ENCODE data around the gene PDE11A. TPM values are rescaled to one million over a fixed set of nuclear protein-coding genes. Genes with fewer than 3 reads are reported as not detected.

The PDE11A gene
- total and polyA plus RNA-seq, 2 experiments from 2014 or later: 0.08 to 0.73 TPM

DNA sequence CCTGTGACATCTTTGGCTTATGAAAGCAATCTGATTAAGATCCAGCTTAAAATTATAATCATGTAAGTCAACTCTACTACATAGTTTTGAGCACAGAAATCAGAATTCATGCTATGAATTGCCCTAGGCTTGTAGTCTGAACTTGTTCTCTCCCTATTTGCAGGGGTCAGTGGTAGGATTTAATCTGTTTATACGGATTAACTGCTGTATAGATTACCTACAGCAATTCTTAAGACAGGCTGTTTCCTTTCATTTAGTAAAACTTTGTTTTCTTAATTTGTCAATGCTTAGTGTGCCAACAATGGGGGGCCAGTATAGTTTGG, 287.9 kb downstream of the PDE11A start (continued):
- TF ChIP-seq, protein P1, sequence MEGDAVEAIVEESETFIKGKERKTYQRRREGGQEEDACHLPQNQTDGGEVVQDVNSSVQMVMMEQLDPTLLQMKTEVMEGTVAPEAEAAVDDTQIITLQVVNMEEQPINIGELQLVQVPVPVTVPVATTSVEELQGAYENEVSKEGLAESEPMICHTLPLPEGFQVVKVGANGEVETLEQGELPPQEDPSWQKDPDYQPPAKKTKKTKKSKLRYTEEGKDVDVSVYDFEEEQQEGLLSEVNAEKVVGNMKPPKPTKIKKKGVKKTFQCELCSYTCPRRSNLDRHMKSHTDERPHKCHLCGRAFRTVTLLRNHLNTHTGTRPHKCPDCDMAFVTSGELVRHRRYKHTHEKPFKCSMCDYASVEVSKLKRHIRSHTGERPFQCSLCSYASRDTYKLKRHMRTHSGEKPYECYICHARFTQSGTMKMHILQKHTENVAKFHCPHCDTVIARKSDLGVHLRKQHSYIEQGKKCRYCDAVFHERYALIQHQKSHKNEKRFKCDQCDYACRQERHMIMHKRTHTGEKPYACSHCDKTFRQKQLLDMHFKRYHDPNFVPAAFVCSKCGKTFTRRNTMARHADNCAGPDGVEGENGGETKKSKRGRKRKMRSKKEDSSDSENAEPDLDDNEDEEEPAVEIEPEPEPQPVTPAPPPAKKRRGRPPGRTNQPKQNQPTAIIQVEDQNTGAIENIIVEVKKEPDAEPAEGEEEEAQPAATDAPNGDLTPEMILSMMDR (conservative IDR thresholded peaks at IDR 0.05; ENCODE audit: low read depth in 2 of 2): no peak
- TF ChIP-seq NANOG (IDR thresholded peaks at IDR 0.05; ENCODE audit: borderline replicate concordance): no peak
- TF ChIP-seq ZNF462 (CRISPR knock-in tag; IDR thresholded peaks at IDR 0.05): no peak
- TF ChIP-seq EZH2phosphoT487 (IDR thresholded peaks at IDR 0.05; ENCODE audit: unreplicated experiment): no peak
- no peak for TF ChIP-seq EZH2 (IDR thresholded peaks at IDR 0.05; ENCODE audit: low read depth, unreplicated experiment)
- no peak for TF ChIP-seq CREB1 (CRISPR knock-in tag; IDR thresholded peaks at IDR 0.05; ENCODE audit: low read depth)
- no peak for TF ChIP-seq ZNF331 (CRISPR knock-in tag; IDR thresholded peaks at IDR 0.05; ENCODE audit: low read depth)
